ENCODE results near the gene SLC35E1.

SLC35E1 gene

DNA sequence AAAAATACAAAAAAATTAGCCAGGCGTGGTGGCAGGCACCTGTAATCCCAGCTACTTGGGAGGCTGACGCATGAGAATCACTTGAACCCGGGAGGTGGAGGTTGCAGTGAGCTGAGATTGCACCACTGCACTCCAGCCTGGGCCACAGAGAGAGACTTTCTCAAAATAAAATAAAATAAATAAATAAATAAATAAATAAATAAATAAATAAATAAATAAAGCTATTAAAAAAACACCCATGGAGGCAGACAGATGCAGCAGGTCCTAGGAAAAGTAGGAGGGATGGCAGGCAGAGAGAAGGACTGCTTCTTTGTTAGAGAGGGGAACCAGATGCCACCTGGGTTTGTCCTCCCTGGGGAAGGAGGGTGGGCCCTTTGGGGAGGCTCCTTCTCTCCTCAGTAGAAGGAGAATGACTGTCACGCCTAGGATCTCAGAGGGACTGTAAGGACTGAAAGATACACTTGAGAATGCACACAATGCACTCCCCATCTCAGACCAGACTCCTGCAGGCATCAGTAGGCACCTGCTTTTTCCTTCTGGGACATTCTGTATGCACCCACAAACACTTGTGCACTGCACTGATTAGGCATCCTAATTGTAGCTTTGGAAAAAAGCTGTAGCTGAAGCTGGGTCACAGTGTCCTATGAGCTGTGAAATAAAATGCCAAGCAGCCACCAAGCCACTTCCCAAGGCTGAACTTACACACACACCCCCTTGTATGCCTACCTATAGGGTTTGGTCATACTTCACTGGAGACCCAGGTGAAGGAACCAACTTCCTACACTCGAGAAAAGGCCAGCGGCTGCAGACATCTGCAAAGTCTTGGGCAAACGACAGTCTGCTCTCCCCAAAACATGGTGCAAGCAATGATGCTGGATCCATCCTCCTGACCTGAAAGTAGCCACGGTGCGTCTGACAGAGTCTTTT lies 18.9 kb upstream of the SLC35E1 start:
- no peak for DNase-seq (ENCODE audit: low spot score)

DNA sequence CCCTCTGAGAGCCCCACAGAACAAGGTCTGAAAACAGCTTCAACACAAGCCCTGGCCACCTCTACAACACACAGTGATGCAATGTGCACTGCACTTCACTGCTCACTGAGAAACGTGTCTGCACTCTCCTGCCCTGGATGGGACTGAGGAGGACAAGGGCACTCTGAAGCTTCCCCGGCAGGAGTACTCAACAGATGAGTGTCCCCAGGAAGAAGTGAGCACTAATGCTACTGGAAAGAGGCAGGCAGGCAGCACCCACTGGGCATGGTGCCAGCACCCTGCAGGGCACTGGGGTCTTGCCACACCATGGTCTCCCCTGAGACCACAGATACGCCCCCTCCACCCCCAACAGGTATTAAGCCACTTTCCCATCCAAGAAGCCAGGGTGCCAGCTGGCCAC lies 17.7 kb upstream of the SLC35E1 start:
- no peak for DNase-seq (ENCODE audit: low spot score)
- TF ChIP-seq, protein P1, sequence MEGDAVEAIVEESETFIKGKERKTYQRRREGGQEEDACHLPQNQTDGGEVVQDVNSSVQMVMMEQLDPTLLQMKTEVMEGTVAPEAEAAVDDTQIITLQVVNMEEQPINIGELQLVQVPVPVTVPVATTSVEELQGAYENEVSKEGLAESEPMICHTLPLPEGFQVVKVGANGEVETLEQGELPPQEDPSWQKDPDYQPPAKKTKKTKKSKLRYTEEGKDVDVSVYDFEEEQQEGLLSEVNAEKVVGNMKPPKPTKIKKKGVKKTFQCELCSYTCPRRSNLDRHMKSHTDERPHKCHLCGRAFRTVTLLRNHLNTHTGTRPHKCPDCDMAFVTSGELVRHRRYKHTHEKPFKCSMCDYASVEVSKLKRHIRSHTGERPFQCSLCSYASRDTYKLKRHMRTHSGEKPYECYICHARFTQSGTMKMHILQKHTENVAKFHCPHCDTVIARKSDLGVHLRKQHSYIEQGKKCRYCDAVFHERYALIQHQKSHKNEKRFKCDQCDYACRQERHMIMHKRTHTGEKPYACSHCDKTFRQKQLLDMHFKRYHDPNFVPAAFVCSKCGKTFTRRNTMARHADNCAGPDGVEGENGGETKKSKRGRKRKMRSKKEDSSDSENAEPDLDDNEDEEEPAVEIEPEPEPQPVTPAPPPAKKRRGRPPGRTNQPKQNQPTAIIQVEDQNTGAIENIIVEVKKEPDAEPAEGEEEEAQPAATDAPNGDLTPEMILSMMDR (IDR thresholded peaks at IDR 0.05; ENCODE audit: extremely low read depth, missing control alignments), result no peak

More for the DNA sequence above, 18.9 kb upstream of the SLC35E1 start:
- TF ChIP-seq, protein P1 (IDR thresholded peaks at IDR 0.05; ENCODE audit: extremely low read depth, missing control alignments), result no peak

DNA sequence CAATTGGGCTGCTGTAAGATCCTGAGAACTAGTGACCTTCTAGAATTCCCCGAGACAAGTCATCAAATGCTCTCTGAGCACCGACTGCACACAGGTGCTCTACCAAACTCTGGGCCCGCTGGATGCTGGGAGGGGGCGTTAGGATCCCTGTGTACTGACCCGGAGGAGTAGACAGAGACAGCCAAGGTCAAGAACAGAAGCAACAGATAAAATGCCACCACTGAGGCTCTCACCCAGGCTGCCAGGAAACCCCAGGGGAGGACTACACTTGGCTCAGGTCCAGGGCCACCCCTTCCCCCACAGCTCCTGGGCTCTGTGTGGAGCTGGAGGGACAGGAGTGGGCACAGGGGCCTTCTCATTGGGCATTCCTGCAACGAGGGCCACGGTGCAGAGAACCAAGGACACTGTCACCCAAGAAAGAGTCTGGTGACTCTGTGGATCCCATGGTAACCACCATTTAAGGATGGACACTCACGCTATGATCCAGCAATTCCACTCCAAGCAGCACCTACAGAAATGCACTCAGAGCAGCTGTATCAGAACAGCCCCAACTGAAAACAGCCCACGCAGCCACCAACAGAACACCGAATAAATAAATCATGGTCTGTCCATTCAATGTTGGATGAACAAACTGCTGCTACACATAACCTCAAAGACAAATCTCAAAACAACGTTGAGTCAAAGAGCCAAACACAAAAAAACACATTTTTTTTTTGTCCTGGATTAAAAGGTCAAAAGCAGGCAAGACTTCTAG lies 16.8 kb upstream of the SLC35E1 start:
- TF ChIP-seq, protein P1 (IDR thresholded peaks at IDR 0.05; ENCODE audit: extremely low read depth, missing control alignments), result no peak

DNA sequence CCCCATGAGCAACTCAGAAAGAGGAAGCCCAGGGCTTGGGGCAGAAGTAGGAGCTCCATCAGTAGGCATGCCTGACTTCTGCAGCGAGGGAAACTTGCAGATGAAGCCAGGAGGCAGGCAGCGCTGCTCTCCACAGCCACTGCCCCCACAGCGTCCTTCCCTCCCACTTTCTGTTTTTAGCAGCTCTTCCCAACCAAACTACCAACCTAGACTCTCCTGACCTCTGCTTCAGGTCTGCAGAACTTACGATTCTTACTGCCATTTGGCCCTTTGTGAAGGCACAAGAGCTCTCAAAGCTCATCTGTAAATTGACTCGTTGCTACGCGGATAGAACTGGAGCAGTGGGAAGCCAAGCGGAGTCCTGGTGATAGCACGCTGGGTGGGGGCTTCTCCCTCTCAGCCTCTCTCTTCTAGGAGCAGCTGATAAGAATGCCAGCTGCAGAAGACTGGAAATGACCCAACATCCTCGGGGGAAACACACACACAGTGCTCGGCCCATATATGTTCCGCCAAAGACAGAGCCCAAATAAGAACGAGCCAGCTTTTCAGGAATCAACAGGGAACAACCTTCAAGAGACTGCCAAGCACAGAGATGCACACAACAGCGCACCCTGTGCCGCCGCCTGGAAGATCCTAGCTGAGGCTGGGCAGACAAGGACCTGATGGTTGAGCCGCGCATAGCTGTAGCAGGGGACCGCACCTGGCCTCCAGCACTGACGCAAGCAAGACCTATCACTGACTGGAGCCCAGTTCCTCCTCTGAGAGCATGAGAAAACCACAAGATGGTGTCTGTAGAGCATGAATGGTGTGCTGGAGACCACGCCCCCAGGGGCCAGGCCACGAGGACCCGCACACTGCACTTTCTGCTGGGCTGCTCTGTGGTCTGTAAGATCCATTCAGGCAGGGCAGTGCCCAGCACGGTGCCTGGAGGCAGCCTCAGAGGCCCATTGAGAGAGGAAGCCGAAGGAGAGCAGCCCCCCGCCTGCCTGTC lies 15.9 kb upstream of the SLC35E1 start:
- DNase-seq (ENCODE audit: low spot score), result peak; percentile 84

More for the DNA sequence above, 16.8 kb upstream of the SLC35E1 start:
- no peak for DNase-seq (ENCODE audit: low spot score)

DNA sequence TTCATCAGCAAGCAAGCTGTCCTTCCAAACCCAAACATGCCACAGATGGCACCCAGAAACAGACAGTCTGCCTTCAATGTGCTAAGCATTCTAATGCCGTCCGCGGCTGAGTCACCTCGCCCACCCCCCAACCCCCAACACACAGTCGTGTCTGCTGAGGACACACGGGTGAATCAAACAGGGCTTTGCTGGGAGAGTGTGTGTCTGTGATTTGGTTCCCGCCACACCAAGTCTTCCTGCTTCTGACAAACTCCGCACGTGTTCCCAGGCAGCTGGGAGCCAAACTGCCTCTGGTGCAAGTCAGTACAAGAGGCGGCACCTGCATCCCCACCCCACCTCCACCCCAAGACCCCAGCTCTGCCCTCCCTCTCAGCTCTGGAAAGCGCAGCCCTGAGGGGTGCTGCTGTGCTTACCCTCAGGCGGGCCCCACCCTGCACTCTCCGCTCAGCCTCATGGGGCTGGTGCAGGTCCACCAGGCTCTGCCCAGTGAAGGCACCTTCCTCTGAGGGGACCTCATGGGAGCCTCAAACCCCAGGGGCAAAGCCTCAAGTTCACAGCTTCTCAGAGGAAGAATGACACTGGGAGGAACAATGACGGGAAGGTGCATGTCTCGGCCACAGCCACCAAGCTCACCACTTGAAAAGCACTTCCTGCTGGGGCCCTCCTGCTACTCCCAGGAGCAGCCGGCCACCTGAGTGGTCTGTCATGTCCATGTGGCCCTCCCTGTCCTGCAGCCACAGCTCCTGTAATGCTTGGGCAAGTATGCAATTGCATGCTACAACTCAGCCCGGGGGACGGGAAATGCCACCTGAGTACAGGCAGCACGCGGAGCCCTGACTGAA lies 15.0 kb upstream of the SLC35E1 start:
- TF ChIP-seq, protein P1 (IDR thresholded peaks at IDR 0.05; ENCODE audit: extremely low read depth, missing control alignments), result no peak
- DNase-seq (ENCODE audit: low spot score), result no peak

More for the DNA sequence above, 15.9 kb upstream of the SLC35E1 start:
- TF ChIP-seq, protein P1 (IDR thresholded peaks at IDR 0.05; ENCODE audit: extremely low read depth, missing control alignments), result peak; percentile 14

DNA sequence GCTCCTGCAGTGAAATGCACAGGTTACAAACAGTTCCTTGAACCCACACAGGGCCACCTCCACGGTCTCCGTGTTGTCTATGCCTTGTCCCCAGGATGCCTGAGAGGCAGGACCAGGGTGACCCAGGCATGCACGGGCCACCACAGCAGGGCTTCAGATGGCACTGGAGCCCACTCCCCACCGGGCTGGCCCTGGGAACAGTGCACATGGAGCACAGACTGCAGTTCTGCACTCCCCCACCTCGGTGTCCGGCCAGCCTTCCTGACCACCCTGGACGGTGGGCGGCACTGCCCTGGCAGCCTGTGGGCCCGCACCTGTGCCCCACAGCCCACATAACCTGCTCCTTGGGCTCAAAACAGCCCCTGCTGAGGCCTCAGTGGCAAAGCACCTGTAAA lies 14.3 kb upstream of the SLC35E1 start:
- no peak for DNase-seq (ENCODE audit: low spot score)
- TF ChIP-seq, protein P1 (IDR thresholded peaks at IDR 0.05; ENCODE audit: extremely low read depth, missing control alignments), result no peak

All from GM20000 (cell line).